ENCODE results near the gene ANAPC16.
"Not testable (repeated sequence)": the region's sequence is repeated elsewhere in the genome, so short reads cannot be mapped to it uniquely, and the experiment has no call there.

Gene ANAPC16

DNA sequence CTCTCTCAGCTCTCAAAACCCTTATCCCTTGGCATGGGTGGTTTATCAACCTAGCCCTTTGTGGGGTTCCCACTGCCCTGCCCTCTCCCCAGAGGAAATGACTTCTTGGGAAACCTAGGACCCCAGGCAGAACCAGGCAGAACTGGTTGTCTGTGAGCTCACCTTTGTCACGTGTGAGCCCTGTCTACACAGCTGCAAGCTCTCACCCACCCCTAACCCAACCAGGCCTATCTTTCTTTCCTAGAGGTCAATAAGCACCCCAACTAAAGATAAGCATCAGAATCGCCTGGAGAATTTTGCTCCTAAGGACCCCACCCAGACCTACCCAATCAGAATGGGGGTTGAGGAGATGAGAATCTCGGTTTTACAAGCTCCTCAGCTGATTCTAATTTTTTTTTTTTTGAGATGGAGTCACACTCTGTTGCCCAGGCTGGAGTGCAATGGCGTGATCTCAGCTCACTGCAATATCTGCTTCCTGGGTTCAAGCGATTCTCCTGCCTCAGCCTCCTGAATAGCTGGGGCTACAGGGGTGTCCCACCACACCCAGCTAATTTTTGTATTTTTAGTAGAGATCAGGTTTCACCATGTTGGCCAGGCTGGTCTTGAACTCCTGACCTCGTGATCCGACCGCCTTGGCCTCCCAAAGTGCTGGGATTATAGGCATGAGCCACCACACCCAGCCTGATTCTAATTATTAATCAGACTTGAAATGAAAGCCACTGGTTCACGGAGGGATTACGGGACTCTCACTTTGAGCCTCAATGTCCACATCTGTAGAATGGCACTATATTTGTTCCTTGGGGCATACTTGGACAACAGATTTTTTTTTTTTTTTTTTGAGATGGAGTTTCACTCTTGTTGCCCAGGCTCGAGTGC is 50.4 kb downstream of the ANAPC16 start:
- no peak for DNase-seq

DNA sequence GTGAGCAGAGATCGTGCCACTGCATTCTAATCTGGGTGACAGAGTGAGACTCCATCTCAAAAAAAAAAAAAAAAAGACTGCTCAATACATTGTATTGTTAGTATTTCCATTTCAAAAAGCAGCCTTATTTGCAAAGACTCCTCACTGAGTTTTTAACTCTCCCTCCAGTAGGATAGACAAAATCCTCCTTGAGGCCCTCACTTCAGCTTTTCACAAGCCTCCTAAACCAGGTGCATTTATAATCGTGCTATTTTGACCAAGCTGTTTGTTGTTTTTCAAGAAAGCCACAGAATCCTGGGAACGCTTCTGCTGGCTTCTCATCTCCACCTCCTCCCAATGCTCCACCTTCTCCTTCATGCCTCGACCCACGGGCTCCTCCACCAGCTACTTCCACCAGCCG is 51.6 kb downstream of the ANAPC16 start:
- no peak for DNase-seq

DNA sequence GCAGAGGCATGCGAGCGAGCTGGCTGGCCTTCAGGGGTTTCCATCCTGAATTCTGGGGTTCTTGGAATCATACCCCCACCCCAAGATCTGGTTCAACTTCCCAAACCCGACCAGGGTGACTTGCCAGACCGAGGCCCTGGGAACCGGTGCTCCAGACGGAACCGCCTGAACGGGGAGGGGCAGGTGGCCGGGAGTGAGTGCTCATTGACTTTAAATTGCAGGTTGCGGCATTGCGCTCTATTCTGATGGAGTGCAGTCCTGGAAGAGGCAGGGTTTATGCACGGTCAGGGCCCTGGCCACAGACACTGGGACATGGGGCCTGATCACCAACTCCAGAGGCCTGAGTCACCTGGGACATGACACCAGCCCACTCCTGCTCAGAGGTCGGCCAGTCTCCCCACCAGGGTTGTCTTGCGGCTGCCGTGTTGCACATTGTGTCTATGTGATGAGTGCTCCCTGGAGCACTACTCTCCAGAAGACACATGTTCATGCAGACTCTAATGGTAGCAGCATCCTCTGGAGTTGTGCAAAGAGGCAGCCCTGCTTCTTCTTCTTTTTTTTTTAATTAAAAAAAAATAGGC is 52.1 kb downstream of the ANAPC16 start:
- DNase-seq: no peak

DNA sequence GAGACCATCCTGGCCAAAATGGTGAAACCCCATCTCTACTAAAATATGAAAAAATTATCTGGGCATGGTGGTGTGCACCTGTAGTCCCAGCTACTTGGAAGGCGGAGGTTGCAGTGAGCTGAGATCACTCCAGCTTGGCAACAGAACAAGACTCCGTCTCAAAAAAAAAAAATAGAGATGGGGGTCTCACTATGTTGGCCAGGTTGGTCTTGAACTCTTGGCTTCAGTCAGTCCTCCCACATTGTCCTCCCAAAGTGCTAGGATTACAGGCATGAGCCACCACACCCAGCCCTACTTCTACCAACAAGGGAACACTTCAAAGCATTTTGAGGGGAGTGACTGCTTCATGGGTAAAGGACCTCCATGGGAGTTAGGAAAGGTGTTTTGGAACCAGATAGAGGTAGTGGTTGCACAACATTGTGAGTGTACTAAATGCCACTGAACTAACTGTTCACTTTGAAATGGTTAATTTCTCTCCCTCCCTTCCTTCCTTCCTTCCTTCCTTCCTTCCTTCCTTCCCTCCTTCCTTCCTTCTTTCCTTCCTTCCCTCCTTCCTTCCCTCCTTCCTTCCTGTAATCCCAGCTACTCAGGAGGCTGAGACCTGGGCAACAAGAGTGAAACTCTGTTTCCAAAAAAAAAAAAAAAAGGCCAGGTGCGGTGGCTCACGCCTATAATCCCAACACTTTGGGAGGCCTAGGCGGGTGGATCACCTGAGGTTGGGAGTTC is 52.8 kb downstream of the ANAPC16 start:
- DNase-seq: not testable (repeated sequence)

DNA sequence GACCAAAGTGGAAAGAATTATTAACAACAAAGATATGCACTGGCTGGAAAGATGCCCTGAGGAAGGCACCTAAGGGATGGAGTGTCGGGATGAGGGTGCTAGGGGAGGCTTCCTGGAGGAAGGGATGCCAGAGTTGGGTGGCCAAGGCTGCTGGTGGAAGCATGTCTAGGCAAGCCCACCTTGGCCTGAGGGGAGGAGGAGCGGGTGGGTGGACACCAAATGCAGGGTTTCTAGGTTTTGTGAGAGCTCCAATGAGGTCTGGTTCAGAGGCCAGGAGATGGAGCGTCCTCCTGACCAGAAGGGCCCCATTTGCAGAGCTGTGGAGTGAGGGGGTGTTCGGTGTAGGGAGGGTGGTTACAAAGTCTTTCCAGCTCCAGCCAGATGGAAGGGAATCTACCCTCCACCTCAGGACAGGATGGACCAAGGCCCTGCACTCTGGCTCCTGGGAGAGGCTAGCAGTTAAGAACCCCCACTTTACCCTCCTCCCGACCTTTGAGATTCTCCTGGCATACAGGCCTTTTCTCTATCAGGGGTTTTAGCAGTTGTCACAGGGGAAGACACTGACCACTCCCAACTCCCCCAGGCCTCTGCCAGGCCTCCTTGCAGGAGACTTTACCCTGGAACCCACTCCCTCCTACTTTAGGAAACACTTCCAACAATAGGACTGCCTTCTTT is 54.9 kb downstream of the ANAPC16 start:
- DNase-seq: no peak

DNA sequence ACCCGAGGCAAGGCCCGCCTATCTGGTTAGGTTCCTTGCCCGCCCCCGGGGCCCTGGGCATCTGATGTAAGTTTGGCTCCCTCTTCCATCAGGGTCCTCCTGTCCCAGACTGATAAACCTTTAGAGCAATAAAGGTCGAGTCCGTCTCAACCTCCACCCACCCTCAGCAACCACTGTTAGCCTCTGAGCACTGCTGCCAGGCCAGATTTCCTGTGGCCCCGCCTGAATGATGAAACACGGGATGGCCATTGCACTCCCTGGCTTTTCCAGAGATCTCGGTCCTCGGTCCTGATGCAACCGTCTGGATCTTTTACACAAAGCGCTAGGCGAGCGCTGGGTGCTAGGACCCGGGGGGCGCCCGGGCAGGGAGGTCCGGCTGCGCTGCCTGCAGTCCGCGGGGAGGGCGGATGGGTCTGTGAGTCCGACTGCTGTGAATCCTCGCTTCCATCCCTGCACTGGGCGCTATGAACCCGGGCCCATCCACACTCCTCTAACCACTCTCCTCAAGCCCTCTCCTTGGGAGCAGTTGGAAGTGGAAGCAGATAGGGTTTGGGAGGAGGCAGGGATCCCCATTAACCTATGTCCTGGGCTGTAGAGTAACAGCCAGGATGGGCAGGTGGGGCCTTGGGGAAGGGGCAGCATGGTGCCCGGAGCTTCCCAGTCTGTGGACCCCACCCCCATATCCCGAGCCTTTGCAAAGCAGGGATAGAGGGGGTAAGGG is 57.0 kb downstream of the ANAPC16 start:
- no peak for DNase-seq

DNA sequence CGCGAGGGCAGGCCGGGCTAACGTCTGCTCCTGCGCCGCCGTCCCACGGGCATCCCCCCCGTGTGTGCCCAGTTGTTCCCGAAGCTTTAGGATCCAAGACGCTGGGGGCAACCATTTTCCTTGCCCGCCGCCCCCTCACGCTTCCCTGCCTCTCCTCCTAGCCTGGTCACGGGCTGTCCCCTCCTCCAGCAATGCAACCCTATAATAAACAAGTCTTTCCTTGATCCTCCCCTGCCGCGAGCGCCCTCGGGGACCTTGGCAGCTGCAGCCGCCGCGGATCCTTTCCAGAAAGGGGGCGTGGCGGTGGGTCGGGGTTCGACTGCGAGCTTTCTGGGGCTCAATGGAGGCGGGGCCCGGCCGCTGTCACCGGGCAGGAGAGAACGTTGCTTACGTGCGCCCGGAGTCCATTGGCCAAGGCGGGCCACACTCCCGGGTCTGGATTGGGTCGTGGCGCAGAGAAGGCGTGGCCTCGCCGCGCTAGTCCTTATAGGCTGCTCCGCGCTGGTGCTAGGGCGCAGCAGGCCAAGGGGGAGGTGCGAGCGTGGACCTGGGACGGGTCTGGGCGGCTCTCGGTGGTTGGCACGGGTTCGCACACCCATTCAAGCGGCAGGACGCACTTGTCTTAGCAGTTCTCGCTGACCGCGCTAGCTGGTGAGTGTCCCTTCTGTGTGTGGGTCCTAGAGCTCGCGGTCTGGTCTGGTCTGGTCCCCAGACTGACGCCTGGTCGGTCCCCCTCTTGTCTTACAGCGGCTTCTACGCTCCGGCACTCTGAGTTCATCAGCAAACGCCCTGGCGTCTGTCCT is 57.8 kb downstream of the ANAPC16 start, which contains the start of gene DDIT4:
Gene DDIT4, plus strand, starts transcription at position 515 of the 803 bp plus-strand sequence. CDS start 293 bp downstream, outside the sequence.
- peak; percentile 96 for DNase-seq

DNA sequence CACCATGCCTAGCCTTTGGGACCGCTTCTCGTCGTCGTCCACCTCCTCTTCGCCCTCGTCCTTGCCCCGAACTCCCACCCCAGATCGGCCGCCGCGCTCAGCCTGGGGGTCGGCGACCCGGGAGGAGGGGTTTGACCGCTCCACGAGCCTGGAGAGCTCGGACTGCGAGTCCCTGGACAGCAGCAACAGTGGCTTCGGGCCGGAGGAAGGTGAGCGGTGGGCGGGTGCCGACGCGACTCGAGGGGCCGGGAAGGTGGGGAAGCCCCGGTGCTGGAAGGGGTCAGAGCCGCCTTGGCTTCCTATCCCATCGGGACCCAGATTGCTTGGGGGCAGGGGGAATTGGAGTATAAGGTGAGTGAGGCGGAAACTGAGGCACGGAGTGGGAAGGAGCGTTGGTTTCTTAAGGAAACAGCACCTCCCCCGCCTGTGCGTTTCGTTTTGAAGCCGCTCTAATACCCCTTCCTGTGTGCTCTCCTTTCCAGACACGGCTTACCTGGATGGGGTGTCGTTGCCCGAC is 58.5 kb downstream of the ANAPC16 start:
- DNase-seq: no peak

DNA sequence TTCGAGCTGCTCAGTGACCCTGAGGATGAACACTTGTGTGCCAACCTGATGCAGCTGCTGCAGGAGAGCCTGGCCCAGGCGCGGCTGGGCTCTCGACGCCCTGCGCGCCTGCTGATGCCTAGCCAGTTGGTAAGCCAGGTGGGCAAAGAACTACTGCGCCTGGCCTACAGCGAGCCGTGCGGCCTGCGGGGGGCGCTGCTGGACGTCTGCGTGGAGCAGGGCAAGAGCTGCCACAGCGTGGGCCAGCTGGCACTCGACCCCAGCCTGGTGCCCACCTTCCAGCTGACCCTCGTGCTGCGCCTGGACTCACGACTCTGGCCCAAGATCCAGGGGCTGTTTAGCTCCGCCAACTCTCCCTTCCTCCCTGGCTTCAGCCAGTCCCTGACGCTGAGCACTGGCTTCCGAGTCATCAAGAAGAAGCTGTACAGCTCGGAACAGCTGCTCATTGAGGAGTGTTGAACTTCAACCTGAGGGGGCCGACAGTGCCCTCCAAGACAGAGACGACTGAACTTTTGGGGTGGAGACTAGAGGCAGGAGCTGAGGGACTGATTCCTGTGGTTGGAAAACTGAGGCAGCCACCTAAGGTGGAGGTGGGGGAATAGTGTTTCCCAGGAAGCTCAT is 59.0 kb downstream of the ANAPC16 start:
- DNase-seq: peak; percentile 60

DNA sequence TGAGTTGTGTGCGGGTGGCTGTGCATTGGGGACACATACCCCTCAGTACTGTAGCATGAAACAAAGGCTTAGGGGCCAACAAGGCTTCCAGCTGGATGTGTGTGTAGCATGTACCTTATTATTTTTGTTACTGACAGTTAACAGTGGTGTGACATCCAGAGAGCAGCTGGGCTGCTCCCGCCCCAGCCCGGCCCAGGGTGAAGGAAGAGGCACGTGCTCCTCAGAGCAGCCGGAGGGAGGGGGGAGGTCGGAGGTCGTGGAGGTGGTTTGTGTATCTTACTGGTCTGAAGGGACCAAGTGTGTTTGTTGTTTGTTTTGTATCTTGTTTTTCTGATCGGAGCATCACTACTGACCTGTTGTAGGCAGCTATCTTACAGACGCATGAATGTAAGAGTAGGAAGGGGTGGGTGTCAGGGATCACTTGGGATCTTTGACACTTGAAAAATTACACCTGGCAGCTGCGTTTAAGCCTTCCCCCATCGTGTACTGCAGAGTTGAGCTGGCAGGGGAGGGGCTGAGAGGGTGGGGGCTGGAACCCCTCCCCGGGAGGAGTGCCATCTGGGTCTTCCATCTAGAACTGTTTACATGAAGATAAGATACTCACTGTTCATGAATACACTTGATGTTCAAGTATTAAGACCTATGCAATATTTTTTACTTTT is 59.7 kb downstream of the ANAPC16 start:
- DNase-seq: no peak

DNA sequence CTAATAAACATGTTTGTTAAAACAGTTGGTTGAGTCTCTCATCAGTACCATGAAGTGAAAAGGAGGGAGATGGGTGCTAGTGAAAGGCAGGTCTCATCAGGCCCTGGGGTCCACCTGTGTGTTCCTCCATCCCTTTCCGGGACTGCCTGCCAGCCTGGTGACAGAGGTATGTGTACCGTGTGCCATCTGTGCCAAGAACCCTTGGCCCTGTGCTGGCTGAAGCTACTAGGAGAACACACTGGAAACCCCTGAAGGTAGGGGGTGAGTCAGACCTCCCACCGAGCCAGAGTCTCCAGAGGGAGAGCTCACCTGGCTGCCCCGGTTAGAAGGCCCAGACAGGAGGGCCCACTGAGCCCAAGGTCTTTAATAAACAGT is 60.2 kb downstream of the ANAPC16 start:
- DNase-seq: peak; percentile 37

DNA sequence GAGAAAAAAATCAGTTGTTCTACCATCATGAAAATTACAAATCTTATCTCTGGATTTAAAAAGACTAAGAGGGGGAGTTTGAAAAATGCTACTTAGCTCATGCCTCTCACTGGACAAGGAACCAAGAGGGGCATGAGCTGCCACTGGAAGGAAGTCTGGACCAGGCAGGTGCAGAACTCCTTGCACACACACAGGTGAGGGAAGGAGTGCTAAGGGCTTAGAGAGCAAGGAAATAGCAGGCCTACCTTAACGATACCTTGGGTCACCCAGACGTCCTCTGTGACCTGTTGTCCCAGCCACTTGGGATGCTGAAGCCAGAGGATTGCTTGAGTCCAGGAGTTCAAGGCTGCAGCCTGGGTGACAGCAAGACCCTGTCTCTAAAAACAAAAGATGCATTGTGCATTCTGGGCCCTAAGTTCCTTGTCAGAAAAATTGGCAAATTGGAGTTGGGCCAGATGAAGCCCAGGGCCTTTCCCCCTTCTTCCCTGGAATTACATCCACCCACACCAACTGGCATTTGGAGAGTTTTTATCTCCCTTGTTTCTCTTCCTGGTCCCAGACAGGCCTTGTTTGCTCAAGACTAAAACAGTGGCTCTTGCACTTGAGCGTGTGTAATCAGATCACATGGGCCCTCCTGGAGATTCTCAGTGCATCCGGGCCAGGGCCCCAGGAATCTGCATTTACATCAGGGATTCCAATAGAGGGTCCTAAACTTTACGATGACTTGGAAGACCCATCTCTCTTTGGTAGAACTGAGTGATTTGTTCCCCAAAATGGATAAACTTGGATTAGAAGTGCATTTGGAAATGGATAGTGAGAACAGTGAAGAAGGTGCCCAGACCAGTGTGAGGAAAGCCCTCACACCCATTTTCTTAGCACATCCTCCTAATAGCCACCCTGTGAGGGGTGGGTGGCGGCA is 60.9 kb downstream of the ANAPC16 start:
- no peak for DNase-seq

DNA sequence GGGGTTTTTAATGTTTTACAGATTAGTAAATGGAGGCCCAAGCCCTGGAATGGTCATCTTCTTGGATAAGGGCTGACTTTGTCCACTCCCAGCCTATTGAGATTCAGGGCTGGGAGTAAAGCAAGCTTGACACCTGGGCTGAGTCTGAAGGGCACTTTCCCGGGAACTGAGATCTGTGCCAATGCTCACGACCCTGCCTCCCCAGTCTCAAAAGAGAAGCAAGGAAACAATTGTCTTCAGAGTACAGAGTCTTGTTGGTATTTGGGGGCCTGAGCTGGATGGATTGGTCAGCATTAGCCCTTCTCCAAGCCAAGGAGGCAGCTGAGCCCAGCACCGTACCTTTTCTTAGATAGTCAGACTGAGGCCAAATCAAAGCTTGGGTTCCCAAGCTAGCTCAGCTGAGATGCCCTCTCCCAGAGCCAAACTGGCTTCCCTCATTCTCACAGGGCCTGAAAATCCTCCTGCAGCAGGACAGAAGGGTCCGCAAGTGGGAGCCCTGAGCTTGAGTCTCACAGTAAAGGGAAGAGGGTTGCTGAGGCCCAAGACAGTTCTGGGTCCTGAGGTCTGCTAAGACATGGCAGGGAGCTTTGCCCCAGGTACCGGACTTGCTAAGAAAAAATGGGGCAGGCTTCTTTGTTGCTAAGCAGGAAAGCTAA is 61.7 kb downstream of the ANAPC16 start:
- no peak for DNase-seq

DNA sequence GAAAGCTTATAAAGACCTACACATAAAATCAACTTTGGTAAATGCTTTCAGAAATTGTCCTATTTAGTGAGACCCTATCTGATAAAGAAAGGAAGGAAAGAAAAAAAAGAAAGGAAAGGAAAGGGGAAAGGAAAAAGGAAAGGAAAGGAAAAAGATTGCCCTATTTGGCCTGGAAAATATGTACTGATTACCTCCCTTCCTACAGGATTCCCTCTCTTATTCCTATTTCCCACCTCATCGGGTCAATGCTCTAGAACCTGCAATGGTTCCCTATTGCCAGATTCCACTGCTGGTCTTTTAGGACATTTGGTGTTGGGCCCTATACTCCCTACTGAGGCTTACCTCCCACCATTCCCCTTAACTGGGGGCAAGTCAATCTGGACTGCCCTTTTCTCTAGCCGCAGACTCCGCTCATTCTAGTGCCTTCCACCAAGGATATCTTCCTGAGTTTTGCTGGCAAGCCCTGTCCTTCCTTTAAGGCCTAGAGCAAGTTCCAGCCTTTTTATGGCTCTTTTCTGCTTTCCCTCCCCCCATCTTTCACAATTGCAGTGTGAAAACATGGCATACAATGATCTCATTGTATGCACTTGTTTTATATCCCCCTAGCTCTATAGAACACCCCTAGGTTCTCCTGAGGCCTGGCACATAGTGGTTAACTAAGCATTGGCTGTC is 62.3 kb downstream of the ANAPC16 start:
- no peak for DNase-seq

DNA sequence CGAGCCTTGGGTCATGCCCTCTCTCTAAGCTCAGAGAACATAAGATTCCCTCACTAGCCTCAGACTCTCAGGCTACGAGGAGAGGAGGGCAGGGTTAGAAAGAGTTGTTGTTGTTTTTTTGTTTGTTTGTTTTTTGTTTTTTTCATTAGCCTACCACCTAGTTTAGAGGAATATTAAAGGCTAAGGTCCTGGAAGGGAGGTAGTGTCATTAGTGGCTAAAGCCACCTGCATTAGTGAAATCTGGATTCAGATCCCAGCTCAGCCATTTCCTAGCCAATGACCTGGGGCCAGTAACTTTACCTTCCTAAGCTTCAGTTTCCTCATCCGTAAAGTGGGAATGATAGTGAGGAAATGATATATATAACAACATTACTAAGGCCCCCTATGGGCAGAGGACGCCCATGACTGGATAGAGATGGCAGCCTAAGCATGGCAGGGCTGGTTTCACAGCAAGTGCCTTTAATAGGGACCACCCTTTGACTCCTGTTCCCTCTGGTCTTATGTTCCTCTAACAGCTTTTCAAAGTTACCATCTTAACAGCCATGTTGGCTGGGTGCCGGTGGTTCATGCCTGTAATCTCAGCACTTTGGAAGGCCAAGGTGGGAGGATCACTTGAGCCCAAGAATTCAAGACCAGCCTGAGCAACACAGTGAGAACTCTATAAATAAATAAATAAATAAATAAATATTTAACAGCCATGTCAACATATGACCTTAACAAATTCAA is 63.0 kb downstream of the ANAPC16 start:
- no peak for DNase-seq

DNA sequence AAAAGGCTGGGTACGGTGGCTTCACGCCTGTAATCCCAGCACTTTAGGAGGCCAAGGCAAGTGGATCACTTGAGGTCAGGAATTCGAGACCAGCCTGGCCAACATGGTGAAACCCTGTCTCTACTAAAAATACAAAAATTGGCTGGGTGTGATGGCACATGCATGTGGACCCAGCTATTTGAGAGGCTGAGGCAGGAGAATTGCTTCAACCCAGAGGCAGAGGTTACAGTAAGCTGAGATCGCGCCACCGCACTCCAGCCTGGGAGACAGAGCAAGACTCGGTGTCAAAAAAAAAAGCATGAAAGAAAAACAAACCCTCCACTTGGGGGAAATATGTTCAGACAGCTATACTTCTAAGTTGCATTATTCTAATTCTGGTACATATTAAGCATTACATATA is 63.8 kb downstream of the ANAPC16 start:
- not testable (repeated sequence) for DNase-seq

DNA sequence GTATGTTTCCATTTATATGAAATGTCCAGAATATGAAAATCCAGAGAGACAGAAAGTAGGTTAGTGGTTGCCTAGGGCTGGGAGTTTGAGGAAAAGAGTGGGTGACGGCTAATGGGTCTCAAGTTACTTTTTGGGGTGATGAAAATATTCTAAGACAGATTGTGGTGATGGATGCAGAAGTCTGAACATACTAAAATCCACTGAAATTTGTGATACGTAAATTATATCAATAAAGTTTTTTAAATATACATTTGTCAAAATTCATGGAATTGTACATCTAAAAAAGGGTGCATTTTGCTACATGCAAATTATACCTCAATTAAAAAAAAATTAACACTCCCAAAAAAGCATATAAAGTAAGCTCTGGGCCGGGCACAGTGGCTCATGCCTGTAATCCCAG is 67.3 kb downstream of the ANAPC16 start:
- DNase-seq: no peak

Data from activated CD4-positive, alpha-beta T cell treated with anti-CD3 and anti-CD28 coated beads for 1 hour (primary cell).